SK-N-MC (cell line): Measurements from ENCODE around the gene WDR72.

Source experiments
- EZH2 ChIP-seq: fragments of 200-600 bp; sonication (generic); IDR thresholded peaks from one replicate; pipeline ENCODE4 v1.6.1; 2017; ENCODE audit warnings: antibody characterized with exemption
- POLR2AphosphoS5 ChIP-seq: IDR thresholded peaks from 2 replicates; pipeline ENCODE4 v1.6.1; 2012; ENCODE audit warnings: mild to moderate bottlenecking, low read depth, low read length, borderline replicate concordance

DNA sequence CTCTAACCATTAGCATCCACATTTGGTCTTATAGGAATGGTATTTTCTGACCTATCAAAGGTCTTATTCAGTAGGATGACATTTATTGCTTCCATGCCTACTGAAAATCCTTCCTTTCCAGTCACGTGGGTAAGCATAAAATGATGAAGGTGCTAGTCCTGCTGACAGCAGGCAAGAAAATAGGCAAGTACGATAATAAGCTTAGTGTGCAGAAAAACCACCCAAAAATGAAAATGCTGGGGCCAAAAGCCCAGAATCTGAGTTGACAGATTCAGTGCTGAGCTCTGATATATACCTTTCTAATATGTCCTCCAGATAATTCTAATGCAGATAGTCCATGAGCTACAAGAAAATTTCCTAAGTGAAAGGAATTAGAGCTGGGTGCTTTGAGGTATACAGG lies 194.8 kb downstream of the WDR72 start:
- TF ChIP-seq POLR2AphosphoS5 (no peak), EZH2 (no peak)
